PC-9 (cell line): ENCODE measurements around the gene BMERB1. TPM values are rescaled to one million over a fixed set of nuclear protein-coding genes. Genes with fewer than 3 reads are reported as not detected.

Source experiments
- BruUV-seq: library from RNA; stranded (reverse); fragments of 400-500 nt; replicated peaks from 2 replicates; lab custom pipeline; 2021; lab: Mats Ljungman, UMichigan
- CTCF ChIA-PET: fragments of 300-600 bp; sonication (Branson Sonifier 250); formaldehyde crosslinking; loops from one replicate; lab custom pipeline; 2022; ENCODE audit warnings: antibody characterized with exemption; lab: Charles Lee
- POLR2A ChIA-PET: fragments of 300-600 bp; sonication (Branson Sonifier 250); formaldehyde crosslinking; loops from one replicate; lab custom pipeline; 2022; ENCODE audit warnings: antibody characterized with exemption; ENCODE audit not compliant: unreplicated experiment; lab: Charles Lee
- DNase-seq, 2 experiments: peaks; one replicate each; pipeline versions ENCODE4 v3.0.0 to v3.0.0-alpha.2; 2015 to 2022; ENCODE audit warnings: mixed read lengths in 1 of 2
- H2AFZ ChIP-seq: fragments of 200-600 bp; sonication (generic); 2 replicates; pipeline ENCODE4 v1.8.1; 2017; ENCODE audit warnings: antibody characterized with exemption
- H3F3A ChIP-seq: fragments of 200-600 bp; sonication (generic); 2 replicates; pipeline ENCODE4 v1.8.1; 2017; ENCODE audit warnings: antibody characterized with exemption, mild to moderate bottlenecking, low read depth; ENCODE audit not compliant: insufficient read depth
- H3K27ac ChIP-seq: fragments of 200-600 bp; sonication (generic); 2 replicates; pipeline ENCODE4 v1.6.1; 2016; ENCODE audit warnings: mixed run types
- H3K27me3 ChIP-seq: fragments of 200-600 bp; sonication (generic); 2 replicates; pipeline ENCODE4 v1.6.1; 2016; ENCODE audit warnings: low read depth, mixed run types; ENCODE audit not compliant: insufficient read depth
- H3K36me3 ChIP-seq: fragments of 200-600 bp; sonication (generic); 2 replicates; pipeline ENCODE4 v1.6.1; 2016; ENCODE audit warnings: low read depth, mixed run types
- H3K4me1 ChIP-seq: fragments of 200-600 bp; sonication (generic); replicated peaks from 2 replicates; pipeline ENCODE4 v1.6.1; 2016; ENCODE audit warnings: mixed run types; ENCODE audit not compliant: insufficient read depth
- H3K4me2 ChIP-seq: fragments of 200-600 bp; sonication (generic); 2 replicates; pipeline ENCODE4 v1.6.1; 2017; ENCODE audit warnings: mixed run types
- H3K4me3 ChIP-seq: fragments of 200-600 bp; sonication (generic); 2 replicates; pipeline ENCODE4 v1.6.1; 2016; ENCODE audit warnings: mixed run types
- H3K79me2 ChIP-seq: fragments of 200-600 bp; sonication (generic); 2 replicates; pipeline ENCODE4 v1.6.1; 2017; ENCODE audit warnings: low read depth, mixed run types
- H3K9me2 ChIP-seq: fragments of 200-600 bp; sonication (generic); 2 replicates; pipeline ENCODE4 v1.8.1; 2017; ENCODE audit warnings: mild to moderate bottlenecking; ENCODE audit not compliant: insufficient read depth
- H3K9me3 ChIP-seq: fragments of 200-600 bp; sonication (generic); 2 replicates; pipeline ENCODE4 v1.8.1; 2016; ENCODE audit warnings: low read depth; ENCODE audit not compliant: insufficient read depth
- H4K20me1 ChIP-seq: fragments of 200-600 bp; sonication (generic); 2 replicates; pipeline ENCODE4 v1.8.1; 2017; ENCODE audit not compliant: insufficient read depth
- EZH2 ChIP-seq: fragments of 200-600 bp; sonication (generic); IDR thresholded peaks from 2 replicates; pipeline ENCODE4 v1.8.0; 2017; ENCODE audit warnings: antibody characterized with exemption, low read depth
- intact Hi-C: fragments of 100-400 bp; cut with micrococcal nuclease; formaldehyde crosslinking; loops from one replicate; pipeline ENCODE4 v1.10.0; 2022; ENCODE audit not compliant: unreplicated experiment
- total RNA-seq: library from RNA; stranded (reverse); gene quantifications from 2 replicates; pipeline ENCODE4 v1.2.3, GENCODE V29; 2021
- TF ChIP-seq, protein P1 (sequence below): fragments of 200-600 bp; sonication (generic); conservative IDR thresholded peaks from 2 replicates; pipeline ENCODE4 v1.6.1; 2017; ENCODE audit warnings: mixed run types, antibody characterized with exemption, mild to moderate bottlenecking, moderate library complexity

The BMERB1 gene
- total RNA-seq, 1 experiment from 2014 or later, result 4.3 TPM

DNA sequence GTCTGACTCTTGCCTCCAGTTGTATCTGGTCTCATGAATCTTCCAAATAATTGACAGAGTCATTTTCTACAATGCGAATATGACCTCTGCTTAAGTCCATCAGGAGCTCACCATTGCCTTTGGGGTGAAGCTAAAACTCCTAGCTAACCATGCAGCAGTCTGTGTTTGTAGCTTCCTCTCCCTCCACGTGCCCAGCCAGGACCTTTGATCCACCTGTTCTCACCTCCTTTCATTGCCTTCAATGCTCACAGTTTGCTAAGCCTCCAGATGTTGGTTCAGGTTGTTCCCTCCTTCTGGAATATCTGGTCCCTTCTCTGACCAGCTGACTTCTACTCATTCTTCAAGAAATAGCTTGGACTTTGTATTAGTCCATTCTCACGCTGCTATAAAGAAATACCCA is 23.0 kb downstream of the BMERB1 start:
- no peaks in the 10 kb centered on the region for H4K20me1 ChIP-seq
- no peak for DNase-seq
- intact Hi-C loops, result no loop called here
- TF ChIP-seq EZH2, result no peak
- TF ChIP-seq, protein P1, sequence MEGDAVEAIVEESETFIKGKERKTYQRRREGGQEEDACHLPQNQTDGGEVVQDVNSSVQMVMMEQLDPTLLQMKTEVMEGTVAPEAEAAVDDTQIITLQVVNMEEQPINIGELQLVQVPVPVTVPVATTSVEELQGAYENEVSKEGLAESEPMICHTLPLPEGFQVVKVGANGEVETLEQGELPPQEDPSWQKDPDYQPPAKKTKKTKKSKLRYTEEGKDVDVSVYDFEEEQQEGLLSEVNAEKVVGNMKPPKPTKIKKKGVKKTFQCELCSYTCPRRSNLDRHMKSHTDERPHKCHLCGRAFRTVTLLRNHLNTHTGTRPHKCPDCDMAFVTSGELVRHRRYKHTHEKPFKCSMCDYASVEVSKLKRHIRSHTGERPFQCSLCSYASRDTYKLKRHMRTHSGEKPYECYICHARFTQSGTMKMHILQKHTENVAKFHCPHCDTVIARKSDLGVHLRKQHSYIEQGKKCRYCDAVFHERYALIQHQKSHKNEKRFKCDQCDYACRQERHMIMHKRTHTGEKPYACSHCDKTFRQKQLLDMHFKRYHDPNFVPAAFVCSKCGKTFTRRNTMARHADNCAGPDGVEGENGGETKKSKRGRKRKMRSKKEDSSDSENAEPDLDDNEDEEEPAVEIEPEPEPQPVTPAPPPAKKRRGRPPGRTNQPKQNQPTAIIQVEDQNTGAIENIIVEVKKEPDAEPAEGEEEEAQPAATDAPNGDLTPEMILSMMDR, result no peak
- no peaks in the 10 kb centered on the region for H3K27me3 ChIP-seq
- H3K79me2 ChIP-seq, result no peaks in the 10 kb centered on the region
- no peak overlapping the region for H3K27ac ChIP-seq
- H3K36me3 ChIP-seq, result no peaks in the 10 kb centered on the region
- 0 out of 2 replicates have a peak, but pooled peaks cover 4% of the 10 kb centered on the region for H3K9me3 ChIP-seq
- H3F3A ChIP-seq, result peaks cover 3% of the 10 kb centered on the region; the same call in 1 of the 2 replicates
- peaks cover 2% of the 10 kb centered on the region; the same call in 1 of the 2 replicates for H3K4me1 ChIP-seq
- no TSS peak for BruUV-seq
- no peak overlapping the region for H3K4me3 ChIP-seq
- POLR2A ChIA-PET, result interaction anchor here (0.7 kb wide), 1 partner anchor 54 kb away, joined by 8 read pairs; no protein-coding TSS in a partner anchor
- CTCF ChIA-PET, result no interaction called here
- no peaks in the 10 kb centered on the region for H3K9me2 ChIP-seq
- no peak overlapping the region for H3K4me2 ChIP-seq
- H2AFZ ChIP-seq, result no peak overlapping the region

DNA sequence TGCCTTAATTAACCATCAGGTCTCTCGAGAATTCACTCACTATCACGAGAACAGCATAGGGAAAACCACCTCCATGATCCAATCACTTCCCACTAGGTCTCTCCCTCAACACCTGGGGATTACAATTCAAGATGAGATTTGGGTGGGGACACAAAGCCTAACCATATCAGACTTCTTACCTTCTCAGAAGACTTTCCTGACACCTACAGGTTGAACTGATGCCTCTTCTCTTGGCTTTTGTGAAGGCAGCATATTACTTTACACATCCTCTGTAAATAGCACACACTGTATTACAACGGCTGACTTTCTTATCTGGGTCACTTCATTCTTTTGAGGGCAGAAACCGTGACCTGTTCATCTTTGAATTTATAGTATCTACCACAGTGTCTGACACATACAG is 23.6 kb downstream of the BMERB1 start:
- no peak for TF ChIP-seq EZH2
- TF ChIP-seq, protein P1, result no peak
- peaks cover 8% of the 10 kb centered on the region for H3K4me1 ChIP-seq
- H3K4me3 ChIP-seq, result no peak overlapping the region
- intact Hi-C loops, result no loop called here
- no peaks in the 10 kb centered on the region for H3K36me3 ChIP-seq
- ChIA-PET CTCF (no interaction called here), POLR2A (interaction anchor here (0.7 kb wide), 1 partner anchor 55 kb away, joined by 8 read pairs; no protein-coding TSS in a partner anchor)
- H3K79me2 ChIP-seq, result no peaks in the 10 kb centered on the region
- no peaks in the 10 kb centered on the region for H3K9me2 ChIP-seq
- H3F3A ChIP-seq, result peaks cover 7% of the 10 kb centered on the region; the same call in 1 of the 2 replicates
- BruUV-seq, result no TSS peak
- no peak overlapping the region for H3K27ac ChIP-seq
- H3K4me2 ChIP-seq, result no peak overlapping the region
- no peaks in the 10 kb centered on the region for H3K27me3 ChIP-seq
- H4K20me1 ChIP-seq, result no peaks in the 10 kb centered on the region
- 0 out of 2 replicates have a peak, but pooled peaks cover 4% of the 10 kb centered on the region for H3K9me3 ChIP-seq
- H2AFZ ChIP-seq, result no peak overlapping the region
- DNase-seq, result no peak

DNA sequence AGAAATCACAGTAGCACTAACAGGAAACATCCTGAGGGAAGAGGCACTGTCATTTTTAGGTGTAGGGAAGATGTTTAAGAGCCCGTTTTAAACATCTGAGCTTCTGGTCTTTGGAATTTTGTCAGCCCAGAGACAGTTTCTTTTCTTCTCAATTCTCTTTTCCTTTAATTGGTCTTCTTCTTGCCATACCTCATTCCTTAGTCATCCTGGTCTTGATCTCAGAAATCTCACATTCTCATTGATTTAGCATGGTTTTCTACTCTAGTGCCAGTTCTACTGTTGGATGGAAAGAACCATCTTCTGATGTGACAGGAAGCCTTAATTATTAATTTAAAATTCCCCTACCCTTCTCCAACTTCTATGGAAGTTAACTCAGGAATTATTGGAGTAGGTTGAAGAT is 25.4 kb downstream of the BMERB1 start:
- CTCF ChIA-PET, result no interaction called here
- Histone ChIP-seq H3K9me2 (no peaks in the 10 kb centered on the region), H3F3A (peaks cover 7% of the 10 kb centered on the region; the same call in 1 of the 2 replicates), H4K20me1 (no peaks in the 10 kb centered on the region), H3K36me3 (no peaks in the 10 kb centered on the region), H3K9me3 (0 out of 2 replicates have a peak, but pooled peaks cover 4% of the 10 kb centered on the region), H3K4me2 (no peak overlapping the region), H3K79me2 (no peaks in the 10 kb centered on the region), H3K4me3 (no peak overlapping the region), H3K4me1 (peaks cover 9% of the 10 kb centered on the region), H3K27ac (no peak overlapping the region), H3K27me3 (no peaks in the 10 kb centered on the region), H2AFZ (no peak overlapping the region)
- BruUV-seq, result no TSS peak
- TF ChIP-seq EZH2, result no peak
- TF ChIP-seq, protein P1, result no peak
- DNase-seq, result no peak
- intact Hi-C loops, result no loop called here
- POLR2A ChIA-PET, result no interaction called here
